ENCODE measurements around the gene DUS2. TPM values are rescaled to one million over a fixed set of nuclear protein-coding genes. Genes with fewer than 3 reads are reported as not detected.
"Not testable (repeated sequence)": the region's sequence is repeated elsewhere in the genome, so short reads cannot be mapped to it uniquely, and the experiment has no call there.

DUS2 gene
- polyA plus RNA-seq, 4 donors: 13.2 to 17.2 (median 15.1) TPM

- no peak for DNase-seq (ENCODE audit: low read depth in 4 of 4, low spot score in 3 of 4)
These were observed 92.8 kb downstream of the DUS2 start for GRCh38 chr16:68115851-68116250.

GRCh38 chr16:68116256-68116867, 93.3 kb downstream of the DUS2 start:
- no peak for DNase-seq (ENCODE audit: low read depth in 4 of 4, low spot score in 3 of 4)

GRCh38 chr16:68117884-68118283, 94.8 kb downstream of the DUS2 start:
- no peak for DNase-seq (ENCODE audit: low read depth in 4 of 4, low spot score in 3 of 4)

- not testable (repeated sequence) for DNase-seq (ENCODE audit: low read depth in 4 of 4, low spot score in 3 of 4)
These were observed 95.9 kb downstream of the DUS2 start for GRCh38 chr16:68118954-68119353.

- DNase-seq (ENCODE audit: low read depth in 4 of 4, low spot score in 3 of 4): not testable (repeated sequence)
These were observed 97.4 kb downstream of the DUS2 start for GRCh38 chr16:68120496-68120895.

DNA sequence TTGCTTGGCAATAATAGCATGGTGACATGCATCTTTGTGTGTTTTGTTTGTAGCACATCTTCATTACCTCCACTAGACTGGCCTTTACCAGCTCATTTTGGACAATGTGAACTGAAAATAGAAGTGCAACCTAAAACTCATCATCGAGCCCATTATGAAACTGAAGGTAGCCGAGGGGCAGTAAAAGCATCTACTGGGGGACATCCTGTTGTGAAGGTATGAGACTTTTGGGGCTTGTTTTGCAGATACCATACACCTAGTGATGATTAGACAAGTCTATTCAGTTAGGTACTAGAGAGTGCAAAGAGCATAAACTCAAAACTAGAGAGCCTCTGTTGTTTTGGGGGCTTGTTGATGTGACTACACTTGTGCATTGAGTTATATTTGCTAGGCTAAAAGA, 103.3 kb downstream of the DUS2 start:
- DNase-seq (ENCODE audit: low read depth in 4 of 4, low spot score in 3 of 4): no peak

DNA sequence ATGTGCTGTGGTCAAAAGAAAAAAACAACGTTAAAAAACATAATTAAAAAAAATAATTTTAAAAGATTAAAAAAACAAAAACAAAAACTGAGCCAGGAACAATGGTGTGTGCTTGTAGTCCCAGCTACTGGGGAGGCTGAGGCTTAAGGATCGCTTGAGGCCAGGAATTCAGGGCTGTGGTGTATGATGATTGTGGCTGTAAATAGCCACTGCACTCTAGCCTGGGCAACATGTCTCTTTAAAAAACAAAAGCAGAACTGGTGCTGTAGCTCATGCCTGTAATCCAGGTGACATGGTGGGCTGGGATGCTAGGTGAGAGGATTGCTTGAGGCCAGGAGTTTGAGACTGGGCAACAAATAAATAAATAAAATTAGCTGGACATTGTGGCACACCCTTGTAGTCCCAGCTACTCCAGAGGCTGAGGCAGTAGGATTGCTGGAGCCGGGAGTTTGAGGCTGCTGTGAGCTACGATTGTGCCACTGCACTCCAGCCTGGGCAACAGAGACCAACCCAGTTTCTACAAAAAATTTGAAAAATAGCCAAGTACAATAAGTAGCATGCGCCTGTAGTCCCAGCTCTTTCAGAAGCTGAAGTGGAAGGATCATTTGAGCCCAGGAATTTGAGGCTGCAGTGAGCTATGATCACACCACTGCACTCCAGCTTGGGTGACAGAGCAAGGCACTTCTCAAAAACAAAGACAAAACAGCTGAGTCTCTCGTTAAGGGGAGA, 105.7 kb downstream of the DUS2 start:
- DNase-seq (ENCODE audit: low read depth in 4 of 4, low spot score in 3 of 4): no peak

Other genes with a start within 250 kb of the DUS2 start
- gene RANBP10, start 216.7 kb upstream of the DUS2 start, polyA plus RNA-seq (ENCODE audit: insufficient read length in 4 of 4): 10 to 100 TPM; 21.6 to 28.5 (median 22.3) TPM
- 1 to 10 TPM; 7.3 to 9.0 (median 7.7) TPM for gene TSNAXIP1, start 216.4 kb upstream of the DUS2 start, polyA plus RNA-seq (ENCODE audit: insufficient read length in 4 of 4)
- 10 to 100 TPM; 30.4 to 33.8 (median 32.1) TPM for gene THAP11, start 181.0 kb upstream of the DUS2 start, polyA plus RNA-seq (ENCODE audit: insufficient read length in 4 of 4)
- 100 to 1,000 TPM; 121 to 130 (median 129) TPM for gene NUTF2, start 176.4 kb upstream of the DUS2 start, polyA plus RNA-seq (ENCODE audit: insufficient read length in 4 of 4)
- 10 to 100 TPM; 42.0 to 51.5 (median 46.9) TPM for gene CENPT, start 175.6 kb upstream of the DUS2 start, polyA plus RNA-seq (ENCODE audit: insufficient read length in 4 of 4)
- 10 to 100 TPM; 80.6 to 93.6 (median 86.7) TPM for gene EDC4, start 150.2 kb upstream of the DUS2 start, polyA plus RNA-seq (ENCODE audit: insufficient read length in 4 of 4)
- under 1 TPM in 2 of 4 donors, not detected in 2; 0.31 to 0.95 TPM for gene NRN1L, start 138.4 kb upstream of the DUS2 start, polyA plus RNA-seq (ENCODE audit: insufficient read length in 4 of 4)
- 10 to 100 TPM; 33.7 to 41.8 (median 37.9) TPM for gene PSKH1, start 130.0 kb upstream of the DUS2 start, polyA plus RNA-seq (ENCODE audit: insufficient read length in 4 of 4)
- 1 to 10 TPM; 3.0 to 8.9 (median 5.7) TPM for gene CTRL, start 91.4 kb upstream of the DUS2 start, polyA plus RNA-seq (ENCODE audit: insufficient read length in 4 of 4)
- 10 to 100 TPM; 20.0 to 30.3 (median 21.3) TPM for gene PSMB10, start 86.4 kb upstream of the DUS2 start, polyA plus RNA-seq (ENCODE audit: insufficient read length in 4 of 4)
- gene LCAT, start 79.2 kb upstream of the DUS2 start, polyA plus RNA-seq (ENCODE audit: insufficient read length in 4 of 4): 10 to 100 TPM; 15.8 to 21.7 (median 19.1) TPM
- 10 to 100 TPM; 33.6 to 38.0 (median 36.5) TPM for gene SLC12A4, start 54.6 kb upstream of the DUS2 start, polyA plus RNA-seq (ENCODE audit: insufficient read length in 4 of 4)
- gene DPEP3, start 42.8 kb upstream of the DUS2 start, polyA plus RNA-seq (ENCODE audit: insufficient read length in 4 of 4): under 1 TPM in 3 of 4 donors, not detected in 1; 0.06 to 0.37 (median 0.14) TPM
- under 1 TPM; 0.44 to 0.78 (median 0.70) TPM for gene DPEP2, start 23.8 kb upstream of the DUS2 start, polyA plus RNA-seq (ENCODE audit: insufficient read length in 4 of 4)
- not detected for gene DPEP2NB, start 7.4 kb upstream of the DUS2 start, polyA plus RNA-seq (ENCODE audit: insufficient read length in 4 of 4)
- 10 to 100 TPM in 3 of 4 donors, 1 to 10 TPM in 1; 9.9 to 12.1 (median 10.9) TPM for gene DDX28, start 52 bp upstream of the DUS2 start, polyA plus RNA-seq (ENCODE audit: insufficient read length in 4 of 4)
- gene NFATC3, start 62.1 kb downstream of the DUS2 start, polyA plus RNA-seq (ENCODE audit: insufficient read length in 4 of 4): 10 to 100 TPM; 32.2 to 39.0 (median 35.9) TPM
- gene ESRP2, start 212.8 kb downstream of the DUS2 start, polyA plus RNA-seq (ENCODE audit: insufficient read length in 4 of 4): 10 to 100 TPM; 26.3 to 36.3 (median 27.1) TPM
- gene PLA2G15, start 222.1 kb downstream of the DUS2 start, polyA plus RNA-seq (ENCODE audit: insufficient read length in 4 of 4): 10 to 100 TPM; 20.8 to 24.1 (median 23.0) TPM
- gene SLC7A6, start 241.2 kb downstream of the DUS2 start, polyA plus RNA-seq (ENCODE audit: insufficient read length in 4 of 4): 10 to 100 TPM; 12.6 to 16.3 (median 13.4) TPM